Cortex of kidney (tissue), 1 donor: Measurements from ENCODE around the gene EPX.

Experiments used
- DNase-seq: peaks from one replicate; lab custom pipeline; 2025; lab: John Stamatoyannopoulos, UW

Gene EPX

GRCh38 chr17:58227733-58228132 is 35.2 kb downstream of the EPX start:
- no peak for DNase-seq

GRCh38 chr17:58228679-58229078 is 36.2 kb downstream of the EPX start:
- DNase-seq, result no peak

GRCh38 chr17:58229384-58229783 is 36.9 kb downstream of the EPX start:
- DNase-seq, result no peak

GRCh38 chr17:58229881-58230280 is 37.4 kb downstream of the EPX start:
- no peak for DNase-seq

- DNase-seq, result no peak
Observed at GRCh38 chr17:58231641-58232040, 39.1 kb downstream of the EPX start.

- no peak for DNase-seq
Observed at GRCh38 chr17:58232707-58233156, 40.2 kb downstream of the EPX start.

GRCh38 chr17:58233543-58233942 is 41.0 kb downstream of the EPX start:
- DNase-seq, result no peak

GRCh38 chr17:58234512-58234911 is 42.0 kb downstream of the EPX start:
- DNase-seq, result no peak

GRCh38 chr17:58235821-58236220 is 43.3 kb downstream of the EPX start:
- no peak for DNase-seq

GRCh38 chr17:58236394-58236793 is 43.9 kb downstream of the EPX start:
- DNase-seq, result no peak

- no peak for DNase-seq
Observed at GRCh38 chr17:58238147-58238634, 45.7 kb downstream of the EPX start, which contains the start of gene LPO. TSS of gene LPO (plus strand) at chr17:58238584. CDS start at chr17:58242980, 4,396 bp downstream.

- no peak for DNase-seq
Observed at GRCh38 chr17:58239987-58240386, 47.5 kb downstream of the EPX start.

GRCh38 chr17:58242171-58242784 is 49.8 kb downstream of the EPX start:
- no peak for DNase-seq

- no peak for DNase-seq
Observed at GRCh38 chr17:58244963-58245362, 52.4 kb downstream of the EPX start.

GRCh38 chr17:58245428-58246103 is 53.0 kb downstream of the EPX start:
- no peak for DNase-seq

GRCh38 chr17:58246104-58246740 is 53.7 kb downstream of the EPX start:
- DNase-seq, result no peak

GRCh38 chr17:58246781-58247180 is 54.3 kb downstream of the EPX start:
- DNase-seq, result no peak

GRCh38 chr17:58247511-58248363 is 55.2 kb downstream of the EPX start:
- DNase-seq, result no peak

GRCh38 chr17:58248955-58249269 is 56.4 kb downstream of the EPX start:
- DNase-seq, result no peak

GRCh38 chr17:58249270-58250133 is 57.0 kb downstream of the EPX start:
- DNase-seq, result no peak

GRCh38 chr17:58250344-58251011 is 58.0 kb downstream of the EPX start:
- no peak for DNase-seq
